ENCODE measurements around the gene MRPL38.

MRPL38 gene

GRCh38 chr17:75855310-75856061 lies 49.2 kb downstream of the MRPL38 start, which contains the start of gene WBP2 (continued):
- TF ChIP-seq HIC1 (tag by site-specific recombination; IDR thresholded peaks at IDR 0.05): 0 out of 2 replicates have a peak, but pooled peaks have one; percentile 41
- no peak for TF ChIP-seq PRDM2 (tag by site-specific recombination; IDR thresholded peaks at IDR 0.05; ENCODE audit: borderline replicate concordance)
- TF ChIP-seq, protein P1, sequence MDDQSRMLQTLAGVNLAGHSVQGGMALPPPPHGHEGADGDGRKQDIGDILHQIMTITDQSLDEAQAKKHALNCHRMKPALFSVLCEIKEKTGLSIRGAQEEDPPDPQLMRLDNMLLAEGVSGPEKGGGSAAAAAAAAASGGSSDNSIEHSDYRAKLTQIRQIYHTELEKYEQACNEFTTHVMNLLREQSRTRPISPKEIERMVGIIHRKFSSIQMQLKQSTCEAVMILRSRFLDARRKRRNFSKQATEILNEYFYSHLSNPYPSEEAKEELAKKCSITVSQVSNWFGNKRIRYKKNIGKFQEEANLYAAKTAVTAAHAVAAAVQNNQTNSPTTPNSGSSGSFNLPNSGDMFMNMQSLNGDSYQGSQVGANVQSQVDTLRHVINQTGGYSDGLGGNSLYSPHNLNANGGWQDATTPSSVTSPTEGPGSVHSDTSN (CRISPR knock-in tag; IDR thresholded peaks at IDR 0.05): no peak
- TF ChIP-seq ZXDB (tag by site-specific recombination; IDR thresholded peaks at IDR 0.05): peak; percentile 99
- TF ChIP-seq KLF10 (tag by site-specific recombination; IDR thresholded peaks at IDR 0.05): peak; percentile 97
- peak; percentile 81 for TF ChIP-seq ZFHX2 (tag by site-specific recombination; conservative IDR thresholded peaks at IDR 0.05)
- peak; percentile 100 for TF ChIP-seq ZNF140 (tag by site-specific recombination; IDR thresholded peaks at IDR 0.05)
- 0 out of 2 replicates have a peak, but pooled peaks have one; percentile 20 for TF ChIP-seq GLI4 (tag by site-specific recombination; IDR thresholded peaks at IDR 0.05)
- TF ChIP-seq, protein P2, sequence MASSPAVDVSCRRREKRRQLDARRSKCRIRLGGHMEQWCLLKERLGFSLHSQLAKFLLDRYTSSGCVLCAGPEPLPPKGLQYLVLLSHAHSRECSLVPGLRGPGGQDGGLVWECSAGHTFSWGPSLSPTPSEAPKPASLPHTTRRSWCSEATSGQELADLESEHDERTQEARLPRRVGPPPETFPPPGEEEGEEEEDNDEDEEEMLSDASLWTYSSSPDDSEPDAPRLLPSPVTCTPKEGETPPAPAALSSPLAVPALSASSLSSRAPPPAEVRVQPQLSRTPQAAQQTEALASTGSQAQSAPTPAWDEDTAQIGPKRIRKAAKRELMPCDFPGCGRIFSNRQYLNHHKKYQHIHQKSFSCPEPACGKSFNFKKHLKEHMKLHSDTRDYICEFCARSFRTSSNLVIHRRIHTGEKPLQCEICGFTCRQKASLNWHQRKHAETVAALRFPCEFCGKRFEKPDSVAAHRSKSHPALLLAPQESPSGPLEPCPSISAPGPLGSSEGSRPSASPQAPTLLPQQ (tag by site-specific recombination; IDR thresholded peaks at IDR 0.05): peak; percentile 71; the same call in 1 of the 2 replicates
- 0 out of 2 replicates have a peak, but pooled peaks have one; percentile 21 for TF ChIP-seq ZSCAN23 (tag by site-specific recombination; IDR thresholded peaks at IDR 0.05)
- no peak for TF ChIP-seq ZNF768 (tag by site-specific recombination; IDR thresholded peaks at IDR 0.05)
- TF ChIP-seq ZSCAN5A (tag by site-specific recombination; IDR thresholded peaks at IDR 0.05): 0 out of 2 replicates have a peak, but pooled peaks have one; percentile 31
- TF ChIP-seq ZBTB20 (tag by site-specific recombination; IDR thresholded peaks at IDR 0.05): peak; percentile 82
- no peak for TF ChIP-seq ZNF548 (tag by site-specific recombination; IDR thresholded peaks at IDR 0.05)
- TF ChIP-seq KLF9 (tag by site-specific recombination; IDR thresholded peaks at IDR 0.05; ENCODE audit: low read depth): peak; percentile 49
- TF ChIP-seq ZNF660 (tag by site-specific recombination; IDR thresholded peaks at IDR 0.05): peak; percentile 83
- TF ChIP-seq GLIS1 (tag by site-specific recombination; IDR thresholded peaks at IDR 0.05): peak; percentile 67
- peak; percentile 76; the same call in 1 of the 2 replicates for TF ChIP-seq SP7 (tag by site-specific recombination; IDR thresholded peaks at IDR 0.05)
- TF ChIP-seq, protein P3, sequence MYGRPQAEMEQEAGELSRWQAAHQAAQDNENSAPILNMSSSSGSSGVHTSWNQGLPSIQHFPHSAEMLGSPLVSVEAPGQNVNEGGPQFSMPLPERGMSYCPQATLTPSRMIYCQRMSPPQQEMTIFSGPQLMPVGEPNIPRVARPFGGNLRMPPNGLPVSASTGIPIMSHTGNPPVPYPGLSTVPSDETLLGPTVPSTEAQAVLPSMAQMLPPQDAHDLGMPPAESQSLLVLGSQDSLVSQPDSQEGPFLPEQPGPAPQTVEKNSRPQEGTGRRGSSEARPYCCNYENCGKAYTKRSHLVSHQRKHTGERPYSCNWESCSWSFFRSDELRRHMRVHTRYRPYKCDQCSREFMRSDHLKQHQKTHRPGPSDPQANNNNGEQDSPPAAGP (tag by site-specific recombination; IDR thresholded peaks at IDR 0.05): peak; percentile 69; the same call in 1 of the 2 replicates
- no peak for TF ChIP-seq ZNF354C (tag by site-specific recombination; IDR thresholded peaks at IDR 0.05; ENCODE audit: borderline replicate concordance, low read depth)
- TF ChIP-seq, protein P4, sequence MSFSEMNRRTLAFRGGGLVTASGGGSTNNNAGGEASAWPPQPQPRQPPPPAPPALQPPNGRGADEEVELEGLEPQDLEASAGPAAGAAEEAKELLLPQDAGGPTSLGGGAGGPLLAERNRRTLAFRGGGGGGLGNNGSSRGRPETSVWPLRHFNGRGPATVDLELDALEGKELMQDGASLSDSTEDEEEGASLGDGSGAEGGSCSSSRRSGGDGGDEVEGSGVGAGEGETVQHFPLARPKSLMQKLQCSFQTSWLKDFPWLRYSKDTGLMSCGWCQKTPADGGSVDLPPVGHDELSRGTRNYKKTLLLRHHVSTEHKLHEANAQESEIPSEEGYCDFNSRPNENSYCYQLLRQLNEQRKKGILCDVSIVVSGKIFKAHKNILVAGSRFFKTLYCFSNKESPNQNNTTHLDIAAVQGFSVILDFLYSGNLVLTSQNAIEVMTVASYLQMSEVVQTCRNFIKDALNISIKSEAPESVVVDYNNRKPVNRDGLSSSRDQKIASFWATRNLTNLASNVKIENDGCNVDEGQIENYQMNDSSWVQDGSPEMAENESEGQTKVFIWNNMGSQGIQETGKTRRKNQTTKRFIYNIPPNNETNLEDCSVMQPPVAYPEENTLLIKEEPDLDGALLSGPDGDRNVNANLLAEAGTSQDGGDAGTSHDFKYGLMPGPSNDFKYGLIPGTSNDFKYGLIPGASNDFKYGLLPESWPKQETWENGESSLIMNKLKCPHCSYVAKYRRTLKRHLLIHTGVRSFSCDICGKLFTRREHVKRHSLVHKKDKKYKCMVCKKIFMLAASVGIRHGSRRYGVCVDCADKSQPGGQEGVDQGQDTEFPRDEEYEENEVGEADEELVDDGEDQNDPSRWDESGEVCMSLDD (tag by site-specific recombination; IDR thresholded peaks at IDR 0.05): peak; percentile 96
- no peak for TF ChIP-seq ZNF792 (tag by site-specific recombination; IDR thresholded peaks at IDR 0.05)
